ENCODE measurements around the gene RNLS.
"Not testable (repeated sequence)": the region's sequence is repeated elsewhere in the genome, so short reads cannot be mapped to it uniquely, and the experiment has no call there.

Gene RNLS

GRCh38 chr10:88383276-88383675 lies 199.8 kb downstream of the RNLS start:
- no peak for DNase-seq

- DNase-seq: no peak
These were observed 200.4 kb downstream of the RNLS start for GRCh38 chr10:88382699-88383098.

- DNase-seq: no peak
These were observed 203.5 kb downstream of the RNLS start for GRCh38 chr10:88379575-88379974.

- no peak for DNase-seq
These were observed 205.6 kb downstream of the RNLS start for GRCh38 chr10:88377510-88377909.

GRCh38 chr10:88374392-88375175 lies 208.5 kb downstream of the RNLS start:
- no peak for DNase-seq

- no peak for DNase-seq
These were observed 210.1 kb downstream of the RNLS start for GRCh38 chr10:88372881-88373592.

- no peak for DNase-seq
These were observed 210.9 kb downstream of the RNLS start for GRCh38 chr10:88372051-88372715.

GRCh38 chr10:88370713-88371112 lies 212.4 kb downstream of the RNLS start:
- DNase-seq: no peak

- DNase-seq: no peak
These were observed 216.3 kb downstream of the RNLS start for GRCh38 chr10:88366772-88367171.

- no peak for DNase-seq
These were observed 220.9 kb downstream of the RNLS start for GRCh38 chr10:88361995-88362807.

GRCh38 chr10:88361494-88361893 lies 221.6 kb downstream of the RNLS start:
- no peak for DNase-seq

- DNase-seq: not testable (repeated sequence)
These were observed 227.4 kb downstream of the RNLS start for GRCh38 chr10:88355750-88356149.

GRCh38 chr10:88347597-88348304 lies 235.4 kb downstream of the RNLS start:
- no peak for DNase-seq

- no peak for DNase-seq
These were observed 236.1 kb downstream of the RNLS start for GRCh38 chr10:88347022-88347421.

GRCh38 chr10:88346144-88346977 lies 236.8 kb downstream of the RNLS start:
- no peak for DNase-seq

GRCh38 chr10:88343761-88344484 lies 239.2 kb downstream of the RNLS start:
- no peak for DNase-seq

GRCh38 chr10:88342733-88343310 lies 240.3 kb downstream of the RNLS start:
- no peak for DNase-seq

GRCh38 chr10:88337134-88337533 lies 246.0 kb downstream of the RNLS start:
- DNase-seq: no peak

GRCh38 chr10:88336334-88336733 lies 246.8 kb downstream of the RNLS start:
- no peak for DNase-seq

- no peak for DNase-seq
These were observed 249.9 kb downstream of the RNLS start for GRCh38 chr10:88333248-88333630.

Data from NCI-H1930 (cell line).